Fibroblast of skin of abdomen (primary cell): Measurements from ENCODE around the gene ITGA6.
A peak's percentile ranks its signal among the peaks of the same experiment; 100 is the strongest.

Source experiments
- DNase-seq: peaks from one replicate; pipeline ENCODE4 v3.0.0-alpha.2; 2013

Gene ITGA6

DNA sequence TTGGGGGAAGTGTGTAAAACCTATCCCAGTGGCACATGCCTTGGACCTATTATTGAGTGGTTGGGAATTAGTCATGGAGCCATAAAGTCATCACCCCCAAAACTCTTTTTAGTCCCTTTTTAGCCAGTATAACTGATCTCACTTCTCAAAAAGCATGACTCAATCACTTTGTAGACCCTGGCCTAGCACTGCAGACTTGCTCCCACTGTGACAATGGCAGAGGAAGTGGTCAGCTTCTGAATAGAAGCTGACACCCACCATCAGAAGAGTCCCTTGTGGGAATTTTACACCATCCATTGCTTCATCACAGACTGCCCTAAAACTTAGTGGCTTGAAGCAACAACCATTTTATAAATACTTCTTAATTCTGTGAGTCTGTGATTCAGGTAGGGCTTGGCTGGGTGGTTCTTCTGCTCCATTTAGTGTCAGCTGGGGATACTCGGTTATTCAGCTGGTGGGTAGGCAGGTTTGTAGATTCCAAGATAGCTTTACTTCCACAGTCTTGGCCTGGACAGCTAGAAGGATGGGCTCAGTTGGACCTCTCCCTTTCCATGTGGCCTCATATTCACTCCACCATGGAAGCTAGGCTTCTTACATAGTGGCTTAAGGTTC lies 10.8 kb upstream of the ITGA6 start:
- no peak for DNase-seq

- no peak for DNase-seq
Measured at GRCh38 chr2:172420216-172420615, 7.2 kb upstream of the ITGA6 start.

- no peak for DNase-seq
Measured at GRCh38 chr2:172423160-172423559, 4.2 kb upstream of the ITGA6 start.

DNA sequence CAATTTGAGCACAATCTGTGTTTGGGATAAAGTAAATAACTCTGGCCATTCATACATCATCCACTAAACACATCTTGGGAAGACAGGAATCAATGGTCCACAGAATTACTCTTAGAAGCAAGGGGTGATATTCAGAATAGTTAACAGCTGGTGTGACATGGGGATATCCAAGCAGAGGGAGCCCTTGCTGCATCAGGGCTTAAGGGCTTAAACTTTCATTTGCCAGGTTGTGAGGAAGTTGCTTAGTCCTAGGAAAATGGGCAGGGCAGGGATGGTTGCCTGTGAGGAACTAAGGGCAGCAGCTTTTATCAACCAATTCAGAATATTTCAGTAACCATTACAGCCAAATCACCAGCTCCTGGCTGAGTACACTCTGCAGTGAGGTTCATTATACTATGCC lies 2.0 kb upstream of the ITGA6 start:
- no peak for DNase-seq

GRCh38 chr2:172426635-172427255 lies 641 bp upstream of the ITGA6 start:
- no peak for DNase-seq

- peak; percentile 16 for DNase-seq
Measured at GRCh38 chr2:172427990-172428831, 825 bp downstream of the ITGA6 start.

DNA sequence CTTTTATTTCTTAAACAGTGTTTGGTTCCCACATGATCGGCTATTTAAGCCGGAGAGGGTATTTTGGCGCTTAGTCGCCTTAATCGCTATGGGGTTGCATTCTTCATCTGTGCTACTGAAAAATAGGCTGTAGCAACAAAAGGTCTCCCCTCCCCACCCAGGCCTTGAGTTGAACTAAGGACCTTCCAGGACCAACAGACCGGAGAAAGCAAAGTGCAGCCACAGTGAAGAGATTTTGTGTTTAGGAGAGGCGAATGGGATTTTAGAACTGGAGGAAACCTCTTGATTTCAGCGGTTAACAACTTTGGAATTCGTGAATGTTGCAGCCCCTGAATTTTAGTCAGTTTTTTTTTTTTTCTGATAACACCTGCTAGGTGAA lies 1.4 kb downstream of the ITGA6 start:
- DNase-seq: no peak

- DNase-seq: no peak
Measured at GRCh38 chr2:172429301-172429968, 2.0 kb downstream of the ITGA6 start.

DNA sequence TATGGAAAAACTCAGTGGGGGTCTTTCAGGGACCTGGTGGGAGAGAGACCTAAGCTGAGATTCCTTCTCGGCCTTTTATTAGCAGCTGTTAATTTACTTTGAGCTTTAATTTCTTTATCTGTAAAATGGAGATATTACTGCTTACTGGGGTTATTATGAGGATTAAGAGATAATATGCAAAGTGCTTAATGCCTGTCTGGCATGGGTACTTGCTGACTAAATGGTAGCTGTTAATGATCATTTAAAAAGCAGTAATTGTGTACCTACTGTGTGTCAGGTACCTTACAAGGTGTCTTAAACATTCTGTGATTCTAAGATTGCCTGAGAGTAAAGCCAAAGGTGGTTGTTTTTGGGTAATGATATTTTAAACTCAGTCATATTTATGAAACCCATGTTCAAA lies 2.6 kb downstream of the ITGA6 start:
- DNase-seq: no peak

GRCh38 chr2:172430678-172431077 lies 3.3 kb downstream of the ITGA6 start:
- DNase-seq: peak; percentile 12

DNA sequence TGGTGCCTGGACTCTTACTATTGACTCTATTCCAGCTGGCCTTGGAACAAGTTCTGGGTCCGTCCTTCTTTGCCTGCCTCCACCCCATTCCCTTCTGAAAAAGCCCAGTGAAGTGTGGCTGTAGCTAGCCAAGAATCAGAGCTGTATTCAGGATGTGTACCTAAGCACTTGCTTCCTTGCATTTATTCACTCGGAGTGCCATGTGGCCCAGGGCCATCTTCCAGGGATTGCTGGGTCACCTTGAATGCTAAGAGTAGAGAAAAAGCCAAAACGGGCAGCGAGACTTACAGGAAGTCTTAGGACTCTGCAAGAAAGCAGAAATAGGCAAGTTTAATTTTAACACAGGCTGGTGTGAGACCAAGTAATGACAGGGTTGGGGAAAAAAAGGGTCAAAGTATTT lies 4.1 kb downstream of the ITGA6 start:
- no peak for DNase-seq

GRCh38 chr2:172431993-172432392 lies 4.6 kb downstream of the ITGA6 start:
- no peak for DNase-seq

- DNase-seq: no peak
Measured at GRCh38 chr2:172433144-172433543, 5.8 kb downstream of the ITGA6 start.

DNA sequence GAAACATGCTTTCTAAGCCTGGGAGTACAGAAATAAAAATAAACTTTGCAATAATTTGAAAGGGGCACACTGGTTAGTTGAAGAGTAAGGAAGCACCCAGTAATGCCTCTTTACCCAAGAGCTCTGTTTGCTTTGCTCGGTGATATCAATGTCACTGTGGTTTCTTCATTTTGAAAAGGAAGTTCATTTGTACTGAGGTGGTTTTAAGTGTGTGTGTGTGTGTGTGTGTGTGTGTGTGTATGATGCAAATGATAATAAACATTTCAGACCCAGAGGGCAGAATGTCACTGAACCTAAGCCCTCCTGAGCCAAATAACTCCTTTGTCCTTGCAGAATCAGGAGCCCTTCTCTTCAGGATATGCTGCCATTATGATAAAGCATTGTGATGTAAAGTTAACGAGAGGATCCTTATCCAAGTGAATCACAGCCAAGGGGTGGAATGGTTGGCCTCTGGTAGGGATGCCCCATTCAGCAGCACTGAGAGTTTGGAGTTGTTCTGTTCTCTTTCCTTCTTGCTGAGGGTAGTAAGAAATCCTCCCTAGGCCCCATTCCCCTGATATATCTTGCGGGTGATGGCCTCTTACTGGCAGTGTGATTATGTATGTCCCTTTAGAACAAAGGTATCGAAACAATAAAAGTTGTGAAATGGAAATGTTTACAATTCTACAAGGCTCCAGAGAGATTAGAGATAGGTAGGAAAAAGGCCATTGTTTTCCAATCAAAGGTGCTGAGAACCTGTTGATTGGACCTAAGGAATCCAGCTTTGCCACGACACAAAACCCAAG lies 7.6 kb downstream of the ITGA6 start:
- no peak for DNase-seq

GRCh38 chr2:172435606-172435911 lies 8.2 kb downstream of the ITGA6 start:
- no peak for DNase-seq

DNA sequence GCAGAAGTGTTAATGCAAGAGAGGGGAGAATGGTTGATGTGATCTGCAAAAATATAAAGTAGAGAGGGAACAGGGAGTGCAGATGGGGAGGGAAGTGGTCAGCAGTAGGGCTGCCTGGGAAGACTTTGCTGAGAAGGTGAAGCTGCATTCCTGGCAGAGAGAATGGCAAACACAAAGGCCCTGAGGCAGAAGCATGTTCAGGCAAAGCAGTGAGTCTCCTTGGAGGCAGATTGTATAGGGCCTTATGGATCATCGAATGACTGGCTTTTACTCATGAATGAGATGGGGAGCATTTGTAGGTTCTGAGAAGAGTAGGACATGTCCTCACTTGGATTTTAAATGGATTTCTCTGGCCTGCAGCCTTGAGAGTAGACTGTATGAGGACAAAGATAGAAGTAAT lies 9.5 kb downstream of the ITGA6 start:
- no peak for DNase-seq

DNA sequence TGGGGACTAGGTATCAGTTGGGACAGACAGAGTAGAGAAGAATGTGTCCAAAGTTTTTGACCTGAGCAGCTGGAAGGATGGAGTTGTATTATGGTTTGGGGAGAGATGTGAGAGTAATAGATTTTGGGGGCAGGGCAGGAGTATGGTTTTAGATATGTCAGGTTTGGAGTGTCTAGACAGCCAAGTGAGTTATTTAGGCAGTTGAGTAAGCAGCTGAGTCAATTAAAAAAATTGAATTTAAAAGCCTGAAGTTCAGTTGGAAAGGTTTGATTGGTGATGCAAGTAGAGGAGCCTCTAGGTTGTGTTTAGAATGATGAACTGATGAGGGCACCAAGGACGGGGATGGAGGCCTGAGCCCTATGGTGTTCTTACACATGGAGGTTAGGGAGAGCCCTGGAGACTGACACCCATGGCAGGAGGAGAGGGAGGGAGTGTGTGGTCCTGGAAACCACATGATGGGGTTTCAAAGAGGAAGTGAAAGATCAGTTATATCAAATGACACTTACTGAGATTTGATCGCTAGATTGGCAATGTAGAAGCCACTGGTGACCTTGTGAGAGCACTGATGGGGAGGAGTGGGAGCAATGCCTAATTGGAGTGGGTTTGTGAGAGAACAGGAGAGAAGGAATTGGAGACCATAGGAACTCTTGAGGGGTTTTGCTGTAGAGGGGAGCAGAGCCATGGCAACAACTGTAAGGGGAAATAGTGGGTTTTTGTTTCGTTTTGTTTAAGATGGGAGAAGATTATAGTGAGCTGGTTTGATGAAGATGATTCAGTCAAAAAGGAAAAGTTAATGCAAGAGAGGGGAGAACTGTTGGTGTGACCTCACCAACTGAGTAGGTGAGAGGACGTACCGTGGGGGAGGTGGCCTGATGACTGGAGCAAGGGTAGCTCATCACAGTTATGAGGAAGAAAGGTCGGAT lies 10.3 kb downstream of the ITGA6 start:
- no peak for DNase-seq

GRCh38 chr2:172438741-172439508 lies 11.5 kb downstream of the ITGA6 start:
- peak; percentile 57 for DNase-seq

DNA sequence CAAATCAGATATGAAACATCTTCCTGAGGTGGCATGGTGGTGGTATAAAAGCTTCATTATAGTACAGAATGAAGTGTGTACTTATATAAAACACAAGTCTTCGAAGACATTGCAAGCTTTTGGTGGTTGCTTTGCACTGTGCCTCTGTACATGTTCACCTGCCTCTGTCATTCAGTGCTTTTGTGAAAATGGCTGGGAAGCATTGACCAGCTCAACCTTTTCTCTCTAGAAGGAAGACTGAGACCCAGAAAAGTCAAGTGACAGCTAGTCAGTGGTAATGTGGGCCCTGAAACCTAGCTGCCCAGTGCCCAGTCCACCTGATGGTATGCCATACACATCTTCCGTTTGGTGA lies 12.1 kb downstream of the ITGA6 start:
- no peak for DNase-seq

- no peak for DNase-seq
Measured at GRCh38 chr2:172439911-172440310, 12.5 kb downstream of the ITGA6 start.

DNA sequence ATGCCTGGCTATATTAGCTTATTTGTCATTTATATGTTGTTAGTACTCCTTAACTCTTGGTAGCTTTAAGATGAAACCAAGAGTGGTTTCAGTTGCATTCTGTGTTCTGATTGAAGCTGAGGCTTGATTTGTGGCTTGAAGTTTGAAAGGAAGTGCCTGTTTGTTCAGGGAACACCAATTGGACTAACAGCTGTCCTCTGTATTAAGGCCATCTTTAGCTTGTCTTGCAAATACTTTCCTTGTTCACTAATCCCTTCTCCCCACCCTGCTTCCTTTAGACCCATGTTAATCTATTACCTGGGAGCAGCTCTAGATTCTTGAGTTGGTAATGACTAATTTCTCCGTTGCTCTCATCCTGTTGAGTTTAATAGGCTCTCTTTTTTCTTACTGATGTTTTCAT lies 13.4 kb downstream of the ITGA6 start:
- DNase-seq: no peak
